HG03520 (cell line): Measurements from ENCODE around the gene BMPER.

ENCODE experiments used
- ATAC-seq: cut with Tn5 transposase; IDR thresholded peaks from one replicate; pipeline ENCODE4 v1.9.1; 2021; ENCODE audit warnings: mild to moderate bottlenecking, moderate library complexity; ENCODE audit not compliant: unreplicated experiment

Gene BMPER

DNA sequence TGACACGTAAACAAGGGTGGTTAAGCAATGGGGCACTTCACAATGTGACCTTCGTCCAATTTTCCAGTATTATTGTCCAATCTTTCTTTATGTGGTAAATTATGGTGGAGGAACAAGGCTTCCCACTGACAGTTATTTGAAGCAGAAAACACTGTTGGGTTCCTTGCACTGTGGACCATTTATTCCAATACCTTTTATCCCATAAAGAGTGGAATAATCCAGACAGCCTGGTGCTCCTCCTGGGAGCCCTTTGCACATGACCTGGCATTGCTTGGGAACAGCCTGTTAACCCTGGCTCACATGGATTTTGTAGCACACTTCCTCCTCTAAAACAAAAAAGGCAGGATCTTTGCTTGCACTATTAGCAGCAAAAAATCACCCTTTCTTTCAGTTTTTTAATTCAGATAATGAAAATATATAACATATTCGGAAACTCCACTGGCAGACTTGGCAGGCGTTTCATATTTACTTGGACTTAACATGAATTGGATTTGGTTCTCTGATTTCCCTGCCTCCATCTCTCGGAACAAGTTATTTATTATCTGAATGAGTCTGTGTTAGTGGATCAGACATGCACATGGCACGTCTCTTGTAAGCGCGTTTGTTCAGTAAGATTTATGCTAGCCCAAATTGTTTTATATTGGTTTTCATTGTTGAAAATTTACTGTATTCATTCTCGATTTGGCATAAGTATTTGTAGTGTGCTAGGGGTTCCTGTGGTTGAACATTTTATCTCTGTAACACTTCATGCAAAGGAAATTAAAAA lies 59.3 kb downstream of the BMPER start:
- no peak for ATAC-seq

DNA sequence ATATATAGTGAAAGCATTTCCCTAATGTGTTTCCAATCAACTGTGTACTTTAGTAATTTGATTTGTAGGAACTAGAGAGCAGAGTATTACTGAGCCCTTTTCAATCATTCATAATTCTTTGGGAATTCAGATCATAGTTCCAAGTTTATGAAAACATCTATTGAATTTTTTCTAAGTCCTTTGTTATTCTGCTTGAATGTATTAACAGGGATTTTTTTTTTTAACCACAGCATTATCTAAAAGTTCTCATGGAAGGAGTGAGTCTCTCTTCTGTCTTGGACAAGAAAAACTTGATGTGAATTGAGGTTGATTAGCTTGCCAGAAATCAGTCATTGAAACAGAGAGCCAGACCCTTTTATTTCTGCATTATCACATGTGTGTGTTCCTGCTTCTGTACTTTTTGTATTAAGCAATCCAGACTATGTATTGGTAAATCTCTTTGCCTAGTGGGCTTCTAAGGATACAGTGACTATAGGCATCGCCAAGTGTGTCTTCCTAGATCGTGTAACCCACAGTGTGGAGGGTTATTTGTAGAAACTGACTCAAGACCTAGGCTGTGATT lies 59.9 kb downstream of the BMPER start:
- no peak for ATAC-seq

DNA sequence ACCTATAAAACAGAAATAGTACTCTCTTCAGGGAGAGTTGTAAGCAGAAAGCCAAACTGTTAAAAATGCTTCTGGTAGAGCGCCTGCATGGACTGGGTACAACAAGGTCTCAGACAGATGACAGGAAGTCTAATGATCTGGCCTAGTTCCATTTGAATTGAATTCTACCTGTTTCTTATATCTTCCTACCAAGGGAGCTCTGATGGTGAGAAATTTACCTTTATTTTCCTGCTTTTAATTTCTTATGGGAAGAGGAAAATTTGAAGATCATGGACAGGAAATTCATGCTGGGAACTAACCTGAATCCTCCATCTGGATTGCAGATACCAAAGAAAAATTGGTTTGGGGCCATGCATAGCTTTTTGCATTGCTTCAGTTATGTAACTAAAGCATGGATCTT lies 63.3 kb downstream of the BMPER start:
- no peak for ATAC-seq

DNA sequence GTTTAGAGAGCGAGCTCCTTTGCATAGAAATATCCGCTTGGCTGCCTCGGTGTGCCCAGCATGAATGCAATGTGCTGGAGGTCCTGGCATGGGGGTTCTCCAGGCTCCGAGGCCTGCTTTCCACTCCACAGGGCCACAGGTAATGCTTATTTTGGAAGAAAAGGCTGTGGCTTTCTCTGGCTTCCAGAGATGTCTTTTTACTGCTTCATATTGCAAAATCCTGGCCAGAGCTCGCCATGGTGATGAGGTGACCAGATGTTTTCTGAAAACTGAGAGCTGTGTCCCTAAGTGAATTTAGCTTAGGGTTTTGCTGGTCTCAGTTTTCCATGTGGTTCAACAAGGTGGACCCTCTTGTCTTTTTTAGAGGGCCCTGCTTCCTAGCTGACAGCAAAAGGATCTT lies 65.2 kb downstream of the BMPER start:
- no peak for ATAC-seq

DNA sequence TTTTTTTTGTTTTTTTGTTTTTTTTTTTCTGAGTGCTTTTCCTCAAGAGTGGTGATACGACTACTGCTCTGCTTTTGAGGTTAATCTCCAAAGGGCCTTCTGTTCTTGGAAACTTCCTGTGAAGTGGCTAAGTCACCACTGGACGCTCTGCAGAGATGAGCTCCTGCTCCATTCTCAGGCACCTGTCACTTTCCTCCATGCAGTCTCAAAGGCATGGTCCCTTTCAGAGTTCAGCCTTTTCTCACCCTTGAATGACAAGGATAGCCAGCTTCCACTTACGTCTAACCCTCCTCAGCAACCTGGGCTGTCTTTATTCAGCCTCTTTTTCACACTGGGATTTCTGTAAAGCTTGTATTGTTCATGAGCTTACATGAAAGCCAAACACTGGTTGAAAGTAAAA lies 65.8 kb downstream of the BMPER start:
- no peak for ATAC-seq

DNA sequence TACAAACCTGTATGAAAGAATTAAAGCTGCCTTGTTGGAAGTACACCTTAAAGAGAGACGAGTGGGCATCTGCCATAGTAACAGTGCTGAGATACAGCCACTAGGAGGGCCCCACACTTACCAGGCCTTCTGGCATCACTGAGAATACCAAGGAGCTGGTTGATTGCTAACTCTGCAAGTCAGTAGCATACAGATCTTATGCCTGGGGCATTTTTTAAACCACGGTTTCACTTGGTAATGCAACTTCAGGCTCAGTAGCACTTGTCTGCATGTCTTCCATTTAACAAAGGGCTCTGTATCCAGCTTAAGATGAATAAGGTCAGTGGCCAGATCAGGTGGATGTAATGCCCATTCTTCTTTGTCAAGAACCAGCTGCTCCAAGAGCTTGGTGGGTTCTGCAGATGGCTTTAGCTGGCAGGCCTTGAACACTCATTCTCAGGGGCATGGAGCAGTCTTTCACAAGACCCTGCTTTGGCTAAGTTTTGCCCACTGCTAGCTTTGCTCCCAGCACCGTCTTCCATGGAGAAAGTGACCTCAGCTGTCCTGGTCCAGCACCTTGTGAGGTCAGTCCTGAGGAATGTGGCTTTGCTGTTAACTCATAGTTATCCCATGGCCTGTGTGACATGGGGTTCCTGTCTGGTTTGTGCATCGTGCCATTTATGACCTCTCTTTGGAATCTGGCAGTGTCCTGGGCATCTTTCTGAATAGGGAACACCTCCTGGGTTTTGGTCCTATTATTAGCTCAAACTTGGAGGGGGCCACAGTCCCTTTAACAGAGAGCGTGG lies 68.1 kb downstream of the BMPER start:
- no peak for ATAC-seq

DNA sequence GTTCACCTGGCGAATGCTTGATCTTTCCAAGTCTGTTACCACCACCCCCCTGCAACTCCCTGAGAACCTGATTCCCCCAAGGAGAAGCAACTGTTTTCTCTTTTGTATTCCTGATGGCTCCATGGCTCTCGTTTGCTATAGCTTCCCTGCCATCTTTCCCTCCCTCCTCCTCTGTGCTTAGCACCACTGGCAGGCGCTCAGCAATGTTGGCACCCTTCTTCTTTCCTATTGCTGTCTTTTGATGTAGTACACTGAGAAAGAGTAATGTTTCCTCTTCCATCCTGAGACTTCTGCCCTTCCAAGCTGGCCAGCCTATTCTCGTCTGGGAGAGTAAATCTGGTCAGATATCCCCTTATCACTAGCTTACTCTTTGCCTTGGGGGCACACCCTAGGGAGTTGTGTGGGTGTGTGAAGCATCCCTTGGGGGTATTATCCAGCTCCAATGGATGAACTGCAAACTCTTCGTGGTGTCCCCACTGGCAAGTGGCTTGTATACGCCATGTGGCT lies 74.0 kb downstream of the BMPER start:
- no peak for ATAC-seq

DNA sequence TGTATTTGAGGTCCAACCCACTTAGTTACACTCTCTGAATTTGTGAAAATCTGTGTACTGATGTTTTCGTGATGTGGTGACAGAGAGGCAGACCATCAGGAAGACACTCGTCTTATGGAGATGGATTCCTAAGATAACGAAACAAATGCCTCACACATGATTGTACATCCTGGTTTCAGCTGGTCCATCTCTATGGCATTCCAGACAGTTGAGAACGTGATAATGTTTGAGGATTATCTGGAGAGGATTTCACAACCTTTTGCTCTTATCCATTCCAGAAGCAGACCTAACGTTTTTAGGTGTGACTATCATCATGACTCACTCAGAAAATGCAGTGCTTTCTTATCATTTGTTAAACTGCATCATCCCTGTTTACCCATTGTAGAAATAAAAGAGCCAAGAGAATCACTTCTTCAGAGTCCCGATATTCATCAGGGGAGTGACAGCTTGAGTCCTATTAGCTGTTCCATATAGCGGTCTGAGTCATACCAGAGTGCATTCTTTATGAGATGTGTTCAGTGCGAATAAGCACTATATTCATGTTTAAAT lies 74.5 kb downstream of the BMPER start:
- no peak for ATAC-seq

DNA sequence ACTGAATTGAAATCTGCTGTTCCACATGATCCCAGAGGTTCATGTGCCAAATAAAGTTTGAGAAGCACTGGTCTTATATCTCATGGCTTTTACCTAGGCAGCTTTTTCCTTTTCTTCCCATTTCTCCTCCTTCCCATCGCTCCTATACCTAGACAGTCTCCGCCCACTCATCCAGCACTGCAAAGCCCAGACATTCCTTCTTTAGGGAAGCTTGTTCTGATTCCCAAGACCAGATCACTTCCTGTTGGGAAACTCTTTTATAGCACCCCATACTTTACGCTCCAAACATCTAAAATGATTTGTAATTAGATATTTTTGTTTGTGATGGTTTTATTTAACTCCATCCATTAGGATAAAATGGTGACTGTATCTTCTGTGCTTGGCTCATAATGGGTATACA lies 75.9 kb downstream of the BMPER start:
- ATAC-seq = no peak

DNA sequence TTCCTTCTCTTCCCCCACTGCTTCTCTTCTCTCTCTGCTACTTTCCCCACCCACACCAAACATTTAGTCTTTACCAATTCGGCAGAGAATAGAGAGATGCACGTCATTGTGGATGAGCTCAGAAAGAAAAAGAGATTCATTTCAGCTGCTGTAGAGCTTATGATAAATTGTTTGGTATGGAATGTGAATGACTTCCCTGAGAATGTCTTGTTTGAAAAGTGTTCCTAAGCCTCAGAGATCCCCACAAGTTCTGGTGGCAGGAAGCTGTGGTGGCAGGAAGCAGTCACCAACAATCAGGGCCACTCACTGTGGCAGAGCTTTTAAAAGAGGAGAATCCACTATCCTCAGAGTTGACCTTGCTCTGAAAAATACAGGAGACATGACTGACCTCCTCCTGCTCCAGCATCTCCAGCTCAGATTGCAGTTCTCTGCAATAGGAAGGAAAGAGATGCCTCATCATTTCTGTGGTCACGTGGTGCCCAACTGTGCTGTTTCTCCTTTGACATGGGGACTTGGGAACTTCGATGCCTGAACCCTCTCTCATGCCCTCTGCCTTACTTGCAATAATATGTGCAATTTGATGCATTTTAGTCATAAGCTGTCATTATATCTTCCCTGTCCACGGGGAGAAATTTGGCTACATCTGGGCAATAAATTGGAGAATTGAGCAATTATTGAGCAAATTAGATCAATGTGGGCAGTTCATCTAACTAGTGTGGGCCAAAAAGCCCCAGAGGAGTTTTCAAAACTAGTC lies 76.5 kb downstream of the BMPER start:
- ATAC-seq = no peak

DNA sequence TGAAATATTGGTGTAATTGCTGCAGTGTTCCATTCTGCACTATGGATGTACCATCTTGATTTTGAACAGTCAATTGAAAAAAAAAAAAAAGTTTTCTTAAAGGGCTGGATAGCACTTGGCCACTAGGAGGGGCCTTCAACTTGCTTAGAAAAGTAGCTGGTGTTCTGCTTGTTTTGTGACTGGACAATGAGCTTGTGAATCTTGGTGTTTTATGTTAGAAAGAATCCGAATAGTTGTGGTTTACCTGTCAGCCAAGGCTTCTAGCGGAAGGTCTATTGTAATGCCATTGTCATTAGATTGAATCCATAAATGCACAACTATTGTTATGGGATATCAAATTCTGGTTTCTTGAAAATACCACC lies 77.1 kb downstream of the BMPER start:
- ATAC-seq = no peak

DNA sequence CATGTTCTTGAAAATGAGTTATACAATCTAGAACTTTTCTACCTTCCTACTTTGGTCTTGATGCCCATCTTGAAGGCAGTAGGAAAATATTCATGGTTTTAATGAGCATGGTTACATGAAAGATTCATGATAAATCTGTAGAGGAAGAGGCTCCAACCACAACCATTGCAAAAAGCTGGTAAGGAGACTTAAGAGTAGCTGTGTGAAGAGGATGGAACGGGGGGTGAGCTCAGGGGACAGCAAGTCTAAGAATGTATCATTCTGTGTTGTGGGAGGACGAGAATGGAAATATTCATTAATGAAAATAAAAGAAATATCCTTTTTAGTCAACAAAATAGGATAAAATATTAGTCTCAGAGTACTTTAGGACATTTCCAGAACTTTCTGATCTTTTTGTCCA lies 81.1 kb downstream of the BMPER start:
- no peak for ATAC-seq

DNA sequence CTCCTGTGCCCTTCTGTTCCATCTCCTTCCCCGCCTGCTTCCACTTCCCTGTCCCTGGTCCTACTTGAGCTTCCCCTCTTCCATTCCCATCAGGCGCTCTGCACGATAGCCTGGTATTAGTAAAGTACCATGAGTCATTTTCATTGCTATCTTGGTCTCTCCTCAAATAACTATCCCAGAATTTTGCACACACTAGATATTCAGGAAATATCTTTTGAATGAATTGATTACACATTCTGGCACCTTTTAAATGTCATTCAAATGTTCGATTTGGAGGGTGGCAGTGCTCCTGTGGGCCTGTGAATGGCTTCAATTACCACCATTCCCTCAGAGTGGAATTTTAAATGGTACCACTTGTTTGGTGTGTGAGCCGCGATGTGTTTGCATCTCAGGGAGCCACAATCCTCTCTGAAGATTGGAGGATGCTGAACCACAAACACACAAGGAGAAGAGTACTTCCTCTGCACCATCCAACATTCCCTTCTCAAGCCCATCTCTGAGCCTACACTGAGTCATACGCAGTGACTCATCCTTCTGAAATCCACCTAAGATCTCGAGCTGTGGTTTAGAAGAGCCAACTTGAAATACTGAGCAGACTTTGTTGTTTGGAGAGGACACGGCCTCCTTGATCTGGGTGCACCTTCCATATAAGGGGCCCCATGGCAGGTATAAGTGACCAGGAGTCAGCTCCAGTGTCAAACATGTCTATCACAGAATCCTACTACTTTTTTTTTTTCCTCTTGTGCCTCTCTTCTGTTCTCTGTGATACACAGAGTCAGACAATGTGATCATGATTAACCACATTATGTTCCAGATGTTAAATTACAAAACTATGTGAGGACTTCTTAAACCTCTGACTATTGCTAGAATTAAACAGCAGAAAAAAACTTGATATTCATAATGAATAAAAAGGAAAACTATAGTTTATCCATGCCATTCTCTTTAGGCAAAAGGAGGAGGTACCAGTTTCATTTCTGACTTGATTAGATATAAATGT lies 81.9 kb downstream of the BMPER start:
- ATAC-seq = no peak

DNA sequence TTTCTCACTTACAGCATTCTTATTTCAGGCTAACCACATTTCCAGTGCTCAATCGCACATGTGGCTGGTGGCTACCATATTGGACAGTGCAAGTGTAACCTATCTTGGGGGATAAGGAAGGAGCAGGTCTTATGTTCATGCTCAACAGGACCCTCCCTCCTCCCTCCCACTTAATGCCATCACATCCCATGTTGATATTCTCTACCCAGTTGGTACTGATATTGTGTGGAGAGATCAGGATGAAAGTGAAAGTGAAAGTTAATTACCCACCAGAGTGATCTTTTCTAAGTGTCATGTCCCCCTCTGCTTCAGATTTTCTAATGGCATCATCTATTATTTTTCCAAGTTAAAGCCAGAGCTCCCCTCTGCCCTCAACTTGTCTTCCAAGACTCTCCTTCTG lies 91.6 kb downstream of the BMPER start:
- no peak for ATAC-seq

DNA sequence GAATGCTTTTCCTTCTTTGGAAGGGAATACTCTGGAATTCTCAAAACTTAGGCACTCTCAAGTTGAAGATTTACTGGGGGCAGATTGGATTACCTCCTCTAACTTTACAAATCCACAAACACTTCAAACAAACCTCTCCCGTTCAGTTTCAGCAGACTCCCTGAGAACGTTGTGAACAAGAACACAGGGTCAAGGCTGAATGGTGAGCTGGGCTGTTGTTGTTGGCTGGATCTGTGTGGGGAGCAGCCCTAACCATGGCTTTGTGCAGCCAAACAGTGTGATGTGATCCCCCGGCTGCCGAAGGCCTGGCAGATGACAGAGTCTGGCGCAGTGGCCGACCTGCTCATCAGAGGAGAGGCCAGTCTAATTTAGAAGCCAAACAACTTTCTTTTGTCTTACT lies 93.1 kb downstream of the BMPER start:
- no peak for ATAC-seq

DNA sequence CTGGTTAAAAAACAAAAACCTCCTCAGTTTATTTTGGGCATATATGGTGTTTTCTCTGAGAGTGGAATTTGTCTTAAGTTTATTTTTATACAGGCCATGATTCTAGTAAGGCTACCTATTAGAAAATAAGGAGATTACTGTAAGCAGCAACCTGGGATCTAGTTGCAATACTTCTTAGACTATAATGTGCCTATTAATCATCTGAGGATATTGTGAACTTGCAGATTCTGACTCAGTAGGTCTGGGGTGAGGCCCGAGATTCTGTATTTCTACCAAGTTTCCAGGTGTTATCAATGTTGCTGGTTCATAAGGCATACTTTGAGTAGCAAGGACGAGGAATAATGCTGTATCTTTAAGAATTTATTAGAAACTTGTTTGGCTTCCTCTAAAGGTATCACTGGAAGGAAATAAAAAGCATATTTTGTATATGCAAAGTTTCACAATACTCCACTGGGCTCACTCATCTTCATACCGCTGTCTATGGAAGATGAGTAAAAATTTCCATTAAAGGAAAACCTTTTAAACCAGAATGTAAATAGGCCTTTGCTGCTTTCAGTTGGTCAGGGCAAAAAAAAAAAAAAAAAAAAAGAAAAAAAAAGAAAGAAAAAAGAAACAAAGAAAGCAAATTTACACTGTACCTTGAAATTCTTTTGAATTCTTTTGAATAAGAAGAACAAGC lies 105.8 kb downstream of the BMPER start:
- no peak for ATAC-seq

DNA sequence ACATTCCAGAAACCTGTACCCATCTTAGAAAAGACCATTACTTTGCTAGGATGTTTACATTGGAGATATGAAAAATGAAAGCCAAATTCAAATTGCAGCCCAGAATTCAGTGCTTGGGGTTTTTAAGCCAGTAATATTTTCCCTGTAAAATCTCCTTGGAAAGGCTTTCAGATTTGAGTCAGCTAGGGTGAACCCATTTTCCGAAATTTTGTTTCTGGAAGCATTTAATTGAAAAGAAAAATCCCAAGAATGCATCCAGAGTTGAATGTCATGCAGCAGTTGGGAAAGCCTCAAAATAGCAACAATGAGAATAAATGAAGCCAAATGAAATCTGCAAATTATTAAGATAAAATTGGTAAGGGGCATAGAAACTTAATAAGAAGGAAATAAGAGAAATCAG lies 106.4 kb downstream of the BMPER start:
- no peak for ATAC-seq

DNA sequence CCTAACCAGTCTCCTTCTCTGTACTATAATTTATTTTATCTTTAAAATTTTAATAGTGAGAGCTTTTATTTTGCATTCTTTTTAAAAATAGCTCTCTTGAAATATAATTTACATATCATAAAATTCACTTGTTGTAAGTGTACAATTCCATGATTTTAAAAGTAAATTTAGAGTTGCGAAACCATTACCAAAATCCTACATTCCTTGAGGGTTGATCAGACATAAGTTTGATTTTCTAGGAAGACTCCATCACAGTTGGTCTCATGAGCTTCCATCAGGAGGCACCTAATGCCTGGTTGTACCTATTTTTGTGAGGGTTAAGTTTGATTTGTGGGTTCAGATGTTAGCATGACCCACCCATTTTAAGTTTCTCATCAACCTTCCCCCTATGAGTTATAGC lies 108.1 kb downstream of the BMPER start:
- ATAC-seq = no peak

DNA sequence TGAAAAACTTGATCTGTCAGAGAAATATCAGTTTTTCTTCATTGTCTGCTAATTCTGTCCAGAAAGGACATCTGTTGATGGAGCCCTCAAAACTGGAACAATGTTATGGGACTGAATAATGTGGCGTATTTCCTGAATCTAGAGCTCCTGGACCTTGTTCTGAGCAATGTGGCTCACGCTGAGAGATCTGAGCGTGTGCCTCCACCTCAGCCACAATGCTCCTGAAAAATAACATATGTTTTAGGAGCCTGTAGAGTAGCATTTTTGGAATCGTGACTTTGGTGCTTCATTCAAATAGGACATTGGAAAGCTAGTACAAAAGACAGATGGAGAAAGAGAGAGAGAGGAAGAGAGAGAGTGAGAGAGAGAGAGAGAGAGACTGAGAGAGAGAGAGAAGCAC lies 110.3 kb downstream of the BMPER start:
- no peak for ATAC-seq
